ENCODE measurements around the gene PALM3.

The PALM3 gene

DNA sequence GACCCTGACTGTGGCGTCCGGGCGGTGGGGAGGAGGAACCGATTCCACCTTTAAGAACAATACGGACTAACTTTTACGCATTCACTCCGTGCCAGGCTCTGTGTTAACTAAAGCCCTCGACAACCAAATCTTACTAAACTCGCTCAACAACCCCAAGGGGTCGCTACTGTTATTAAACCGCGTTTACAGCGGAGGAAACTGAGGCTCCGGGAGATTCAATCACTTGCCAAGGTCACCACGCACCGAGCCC, 27.5 kb upstream of the PALM3 start:
- H3K4me3 ChIP-seq (ENCODE audit: low read length) = peak overlapping the region; percentile 51
- DNase-seq (ENCODE audit: low read depth) = no peak
- TF ChIP-seq, protein P1, sequence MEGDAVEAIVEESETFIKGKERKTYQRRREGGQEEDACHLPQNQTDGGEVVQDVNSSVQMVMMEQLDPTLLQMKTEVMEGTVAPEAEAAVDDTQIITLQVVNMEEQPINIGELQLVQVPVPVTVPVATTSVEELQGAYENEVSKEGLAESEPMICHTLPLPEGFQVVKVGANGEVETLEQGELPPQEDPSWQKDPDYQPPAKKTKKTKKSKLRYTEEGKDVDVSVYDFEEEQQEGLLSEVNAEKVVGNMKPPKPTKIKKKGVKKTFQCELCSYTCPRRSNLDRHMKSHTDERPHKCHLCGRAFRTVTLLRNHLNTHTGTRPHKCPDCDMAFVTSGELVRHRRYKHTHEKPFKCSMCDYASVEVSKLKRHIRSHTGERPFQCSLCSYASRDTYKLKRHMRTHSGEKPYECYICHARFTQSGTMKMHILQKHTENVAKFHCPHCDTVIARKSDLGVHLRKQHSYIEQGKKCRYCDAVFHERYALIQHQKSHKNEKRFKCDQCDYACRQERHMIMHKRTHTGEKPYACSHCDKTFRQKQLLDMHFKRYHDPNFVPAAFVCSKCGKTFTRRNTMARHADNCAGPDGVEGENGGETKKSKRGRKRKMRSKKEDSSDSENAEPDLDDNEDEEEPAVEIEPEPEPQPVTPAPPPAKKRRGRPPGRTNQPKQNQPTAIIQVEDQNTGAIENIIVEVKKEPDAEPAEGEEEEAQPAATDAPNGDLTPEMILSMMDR (IDR thresholded peaks at IDR 0.05; ENCODE audit: insufficient read depth, low read depth, low read length, missing control alignments) = peak; percentile 12

DNA sequence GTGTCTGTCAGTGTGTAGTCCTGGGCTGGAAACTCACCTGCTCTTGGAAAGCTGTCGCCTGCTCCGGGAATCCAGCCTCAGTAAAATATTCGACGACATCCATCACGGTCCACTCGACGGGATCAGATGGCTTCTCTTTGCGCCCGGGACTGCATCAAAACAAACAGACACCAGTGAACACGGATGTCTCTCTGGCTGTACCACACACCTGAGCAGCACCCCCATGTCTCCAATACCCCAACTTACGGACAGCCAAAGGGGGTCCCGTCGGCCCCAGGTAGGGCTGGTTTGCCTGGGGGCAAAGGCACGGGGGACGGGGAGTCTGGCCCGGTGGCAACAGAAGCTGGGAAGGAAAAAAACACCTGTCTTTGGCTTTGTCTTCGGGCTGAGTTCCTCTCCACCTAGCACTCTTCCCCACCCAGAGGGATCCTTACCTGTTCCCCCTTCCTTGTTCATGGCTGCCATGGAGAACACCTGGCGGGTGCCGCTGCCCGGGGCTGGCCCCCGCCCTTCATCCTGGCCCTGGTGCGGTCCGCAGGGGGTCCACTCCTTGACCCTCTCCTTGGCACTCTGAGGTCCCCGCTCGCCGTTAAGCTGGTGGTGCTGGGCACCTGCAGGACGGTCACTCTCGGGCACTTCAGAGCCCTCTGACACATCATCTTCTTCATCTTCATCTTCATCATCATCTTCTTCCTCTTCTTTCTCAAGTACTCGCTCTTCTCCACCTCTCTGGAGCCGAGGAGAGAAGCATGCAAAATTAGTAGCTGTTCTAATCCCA, 26.9 kb upstream of the PALM3 start:
- no peak for DNase-seq (ENCODE audit: low read depth)
- peak overlapping the region; percentile 51 for H3K4me3 ChIP-seq (ENCODE audit: low read length)
- TF ChIP-seq, protein P1 (IDR thresholded peaks at IDR 0.05; ENCODE audit: insufficient read depth, low read depth, low read length, missing control alignments) = no peak

DNA sequence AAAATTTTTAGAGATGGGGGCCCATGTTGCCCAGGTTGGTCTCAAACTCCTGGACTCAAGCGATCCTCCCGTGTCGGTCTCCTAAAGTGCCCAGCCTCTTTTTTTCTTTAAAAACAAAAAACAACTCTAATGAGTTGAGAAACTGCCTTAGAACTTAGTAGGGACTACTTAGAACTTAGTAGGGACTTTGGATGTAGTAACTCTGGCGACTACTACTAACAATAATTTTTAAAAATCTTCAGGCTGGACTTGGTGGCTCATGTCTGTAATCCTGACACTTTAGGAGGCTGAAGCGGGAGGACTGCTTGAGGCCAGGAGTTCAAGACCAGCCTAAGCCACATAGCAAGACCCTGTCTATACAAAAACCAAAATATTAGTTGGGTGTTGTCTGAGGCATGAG, 24.2 kb upstream of the PALM3 start:
- TF ChIP-seq, protein P1 (IDR thresholded peaks at IDR 0.05; ENCODE audit: insufficient read depth, low read depth, low read length, missing control alignments) = no peak
- DNase-seq (ENCODE audit: low read depth) = no peak
- H3K4me3 ChIP-seq (ENCODE audit: low read length) = no peak overlapping the region

DNA sequence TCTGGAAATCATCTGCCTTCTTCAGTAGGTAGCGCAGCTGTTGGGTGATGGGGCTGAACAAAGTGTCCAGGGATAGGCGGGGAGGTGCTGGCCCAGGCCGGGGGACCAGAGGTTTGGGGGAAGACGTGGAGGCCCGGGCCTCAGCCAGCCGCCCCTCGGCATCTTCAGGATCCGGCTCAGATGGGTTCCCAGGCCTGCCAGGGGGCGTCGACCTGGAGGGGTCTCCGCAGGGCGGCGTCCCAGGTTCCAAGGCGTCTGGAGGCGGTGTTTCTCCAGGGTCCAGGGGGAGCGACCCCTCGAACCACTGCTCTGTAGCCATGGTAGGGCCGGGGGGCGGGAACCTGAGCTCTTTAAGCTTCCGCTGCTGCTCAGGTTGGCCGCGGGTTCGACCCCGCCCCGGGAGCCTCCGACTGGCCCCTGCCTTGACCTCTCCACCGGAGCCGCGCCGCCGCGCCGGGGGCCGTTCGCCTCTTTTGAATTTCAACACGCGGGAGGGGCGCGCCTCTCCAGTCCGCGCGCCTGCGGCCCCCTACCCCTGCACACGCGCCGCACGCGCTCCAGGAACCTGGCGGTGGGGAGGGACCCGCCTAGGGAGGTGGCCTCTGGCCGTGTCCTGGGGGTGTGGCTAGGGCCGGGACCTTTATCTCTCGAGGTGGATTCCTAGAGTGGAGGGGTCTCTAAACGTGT, 23.6 kb upstream of the PALM3 start, which contains the start of gene C19orf67:
C19orf67 (minus strand) TSS at position 475 of the 687 bp plus-strand sequence; CDS start at position 319, 156 bp downstream.
- H3K4me3 ChIP-seq (ENCODE audit: low read length) = no peak within 1 kb of the TSS
- DNase-seq (ENCODE audit: low read depth) = no peak
- TF ChIP-seq, protein P1 (IDR thresholded peaks at IDR 0.05; ENCODE audit: insufficient read depth, low read depth, low read length, missing control alignments) = no peak

DNA sequence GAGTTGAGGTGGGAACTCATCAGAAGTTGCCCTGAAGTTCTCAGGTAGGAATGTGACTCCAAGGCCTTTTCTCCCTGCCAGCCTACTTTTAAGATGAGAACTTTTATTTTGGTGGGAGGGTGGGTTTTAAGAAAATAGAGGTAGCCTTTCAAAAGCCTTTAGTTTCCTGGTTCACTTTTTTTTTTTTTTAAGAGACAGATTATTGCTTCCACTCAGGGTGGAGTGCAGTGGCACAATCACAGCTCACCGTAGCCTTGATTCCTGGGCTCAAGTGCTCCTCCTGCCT, 20.7 kb upstream of the PALM3 start:
- peak overlapping the region; percentile 73 for H3K4me3 ChIP-seq (ENCODE audit: low read length)
- TF ChIP-seq, protein P1 (IDR thresholded peaks at IDR 0.05; ENCODE audit: insufficient read depth, low read depth, low read length, missing control alignments) = no peak
- DNase-seq (ENCODE audit: low read depth) = no peak

DNA sequence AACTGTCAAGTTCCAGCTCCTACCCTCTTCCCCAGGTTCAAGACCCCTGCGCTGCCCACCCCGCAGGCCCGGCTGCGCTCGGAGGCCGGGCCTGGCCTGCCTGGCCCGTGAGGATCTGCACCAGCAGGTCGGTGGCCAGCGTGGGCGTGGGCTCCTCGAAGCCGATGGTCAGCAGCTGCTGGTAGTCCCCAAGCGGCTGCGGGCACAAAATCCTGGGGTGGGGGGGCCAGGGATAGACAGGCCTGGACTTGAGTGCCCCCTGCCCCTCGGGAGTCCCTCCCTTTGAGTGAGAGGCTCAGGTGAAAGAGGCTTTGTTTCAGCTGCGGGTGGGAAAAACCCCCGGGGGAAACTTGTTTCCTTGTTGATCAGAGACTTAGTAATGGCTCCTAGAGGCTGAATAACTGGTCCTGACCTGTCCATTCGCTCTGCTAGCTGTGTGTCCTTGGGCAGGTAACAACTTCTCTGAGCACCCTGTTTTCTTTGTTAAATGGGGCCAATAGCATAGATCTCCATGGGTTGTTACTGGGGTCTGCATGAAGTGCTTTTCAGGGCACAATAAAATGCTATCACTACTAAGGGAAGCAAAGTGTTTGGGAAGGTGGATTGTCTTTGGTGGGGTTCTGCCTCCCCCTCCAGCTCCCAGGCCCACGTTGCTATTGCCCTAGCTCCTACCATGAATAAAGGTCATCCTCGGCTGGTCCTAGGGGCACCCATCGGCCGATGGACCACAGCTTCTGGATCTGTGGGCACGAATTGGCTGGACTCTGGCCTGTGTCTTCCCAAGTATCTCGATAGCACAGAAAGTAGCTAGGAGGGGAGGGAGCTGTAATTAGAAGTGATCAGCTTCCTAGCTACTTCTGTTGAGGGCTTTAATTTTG, 20.2 kb upstream of the PALM3 start:
- TF ChIP-seq, protein P1 (IDR thresholded peaks at IDR 0.05; ENCODE audit: insufficient read depth, low read depth, low read length, missing control alignments) = no peak
- peak overlapping the region; percentile 73 for H3K4me3 ChIP-seq (ENCODE audit: low read length)
- peak; percentile 85 for DNase-seq (ENCODE audit: low read depth)
